CD4-positive, alpha-beta T cell treated with Interleukin-1 beta for 1 hour (primary cell): ENCODE measurements around the gene RGMA.

Source experiments
- DNase-seq, 2 donors: peaks; one replicate each; pipeline ENCODE4 v3.0.0-alpha.2; 2020 to 2022

RGMA gene

GRCh38 chr15:93088981-93089726, at the start of gene RGMA:
Gene RGMA (minus strand): TSS chr15:93089211. CDS start chr15:93088932, 279 bp downstream.
- DNase-seq = no peak

DNA sequence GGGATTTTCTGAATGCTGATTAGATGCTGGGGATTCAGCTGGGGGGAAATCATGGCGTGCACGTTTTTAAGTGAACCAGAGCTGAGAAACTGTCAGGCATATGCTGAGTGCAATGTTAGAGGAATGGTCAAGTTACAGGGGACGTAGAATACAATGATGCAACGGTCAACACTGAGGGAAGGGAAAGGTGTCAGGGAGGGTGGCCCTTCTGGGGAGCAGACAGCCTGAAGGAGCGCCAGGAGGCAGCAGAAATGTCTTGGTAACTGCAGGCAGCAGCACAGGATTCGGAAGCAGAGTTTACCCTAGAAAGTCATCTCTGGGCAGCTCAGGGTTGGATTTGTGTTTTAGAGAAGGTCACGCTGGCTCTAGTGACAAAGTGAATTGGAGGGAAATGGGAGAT, 47.6 kb upstream of the RGMA start:
- no peak for DNase-seq

DNA sequence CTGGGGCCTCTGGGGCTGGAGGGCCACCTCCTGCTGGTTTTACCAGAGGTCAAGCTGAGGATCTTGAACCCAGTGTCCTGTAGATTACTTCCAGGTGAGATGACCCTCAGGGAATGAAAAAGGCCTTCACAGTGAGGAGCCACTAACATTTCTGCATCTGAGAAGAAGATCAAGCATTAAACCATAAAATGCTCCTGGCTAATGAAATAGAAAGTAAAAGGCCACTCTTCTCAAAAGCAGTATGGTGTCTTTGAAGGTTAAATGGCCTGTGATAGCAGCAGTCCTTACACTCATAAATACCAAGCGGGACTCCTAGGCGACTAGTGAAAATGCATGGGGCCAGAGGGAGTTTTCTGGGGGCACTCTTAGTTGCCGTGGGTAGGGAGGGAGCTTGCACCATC, 47.0 kb upstream of the RGMA start:
- no peak for DNase-seq

- DNase-seq = no peak
These were observed 46.4 kb upstream of the RGMA start for GRCh38 chr15:93135459-93135858.

GRCh38 chr15:93131485-93132095, 42.6 kb upstream of the RGMA start:
- DNase-seq = no peak

GRCh38 chr15:93129702-93130488, 40.9 kb upstream of the RGMA start:
- DNase-seq = no peak

GRCh38 chr15:93127286-93127685, 38.3 kb upstream of the RGMA start:
- DNase-seq = no peak

- no peak for DNase-seq
These were observed 37.6 kb upstream of the RGMA start for GRCh38 chr15:93126599-93126998.

GRCh38 chr15:93126148-93126547, 37.1 kb upstream of the RGMA start:
- DNase-seq = no peak

DNA sequence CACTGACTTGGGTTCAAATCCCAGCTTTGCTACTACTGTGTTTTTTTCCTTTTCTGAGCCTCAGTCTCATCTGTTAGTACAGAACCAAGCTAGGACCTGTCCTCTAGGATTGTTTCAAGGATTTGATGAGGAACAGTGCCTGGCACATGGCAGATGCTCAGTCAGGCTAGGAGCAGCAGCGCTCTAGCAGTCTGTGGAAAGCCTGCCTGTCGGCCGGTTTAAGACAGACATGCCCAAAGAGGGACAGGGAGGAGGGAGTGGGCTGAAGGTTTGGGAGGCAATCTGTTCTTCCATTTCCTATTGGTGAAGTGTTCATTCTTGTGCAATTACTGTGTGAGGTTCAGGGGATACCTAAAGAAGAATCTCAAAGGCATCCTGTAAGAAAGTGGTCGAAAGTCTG, 35.1 kb upstream of the RGMA start:
- DNase-seq = no peak

GRCh38 chr15:93121973-93122910, 33.2 kb upstream of the RGMA start:
- DNase-seq = no peak

GRCh38 chr15:93121107-93121506, 32.1 kb upstream of the RGMA start:
- DNase-seq = no peak

DNA sequence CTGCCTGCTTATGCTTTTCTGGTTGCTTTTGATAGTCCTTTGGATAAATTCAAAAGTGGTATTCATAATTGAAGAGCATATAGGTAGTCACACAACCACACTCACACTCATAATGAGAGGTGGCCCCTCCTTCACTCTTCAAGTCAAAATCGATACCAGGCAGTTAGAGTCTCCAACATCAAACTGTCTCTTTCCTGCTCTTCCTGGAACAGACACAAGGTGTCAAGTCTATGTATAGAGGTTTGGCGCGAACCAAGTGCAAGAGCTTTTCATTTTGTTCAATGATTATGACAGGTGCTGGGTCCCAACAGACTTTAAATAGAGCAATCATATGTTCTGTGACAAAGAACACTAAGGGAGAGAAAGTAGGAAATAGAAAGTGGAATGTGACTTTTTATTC, 29.9 kb upstream of the RGMA start:
- no peak for DNase-seq

DNA sequence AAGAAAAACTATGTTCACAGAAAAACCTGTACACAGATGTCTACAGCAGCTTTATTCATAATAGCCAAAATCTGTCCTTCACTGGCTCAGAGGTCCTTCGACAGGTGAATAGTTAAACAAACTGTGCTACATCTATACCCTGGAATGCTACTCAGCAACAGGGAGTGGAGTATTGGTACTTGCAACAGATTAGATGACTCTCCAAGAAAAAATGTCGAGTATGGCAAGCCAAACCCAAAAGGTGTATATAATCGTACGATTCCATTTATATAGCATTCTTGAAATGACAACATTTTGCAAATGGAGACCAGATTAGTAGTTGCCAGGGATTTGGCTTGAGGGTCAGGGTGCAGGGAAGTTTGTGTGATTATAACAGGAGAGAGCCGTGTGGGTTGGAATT, 22.4 kb upstream of the RGMA start:
- DNase-seq = no peak

- no peak for DNase-seq
These were observed 21.6 kb upstream of the RGMA start for GRCh38 chr15:93110502-93111040.

DNA sequence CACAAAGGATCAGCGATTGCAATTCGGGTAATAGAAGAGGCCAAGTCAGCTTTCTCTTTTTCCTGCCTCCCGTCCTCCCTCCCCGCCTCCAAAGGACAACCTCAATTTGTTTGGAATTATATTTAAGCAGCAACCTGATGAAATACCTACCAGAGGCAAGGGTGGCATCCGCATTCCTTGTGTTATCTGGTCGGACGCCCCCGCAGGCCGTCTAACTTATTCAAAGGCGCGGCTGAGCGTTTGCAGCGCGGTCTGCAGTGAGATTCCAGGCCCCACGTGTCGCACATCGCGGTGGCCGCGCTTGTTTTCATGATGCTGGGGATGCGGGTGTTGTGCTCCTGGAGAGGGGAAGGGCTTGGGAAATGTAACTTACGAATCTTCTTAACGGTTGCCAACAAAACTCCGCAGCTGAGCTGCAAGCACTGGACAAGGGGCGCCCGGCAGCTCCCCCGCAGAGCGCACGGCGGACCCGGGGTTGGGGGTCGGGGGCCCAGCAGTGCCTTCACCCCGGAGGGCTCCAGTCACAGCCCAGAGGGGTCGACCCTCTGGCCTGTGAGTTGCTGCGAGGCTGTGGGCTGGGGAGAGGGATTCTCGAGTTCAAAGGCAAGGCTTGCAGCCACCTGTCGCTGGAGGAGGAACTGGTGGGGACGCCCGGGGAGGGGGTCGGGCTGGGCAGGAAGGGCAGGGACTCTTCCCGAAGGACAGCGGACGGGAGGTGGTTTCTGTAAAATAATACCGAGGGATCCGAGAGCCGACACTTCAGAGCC, 20.5 kb upstream of the RGMA start:
- no peak for DNase-seq

GRCh38 chr15:93107646-93108045, 18.6 kb upstream of the RGMA start:
- no peak for DNase-seq

- no peak for DNase-seq
These were observed 16.5 kb upstream of the RGMA start for GRCh38 chr15:93105485-93105884.

- DNase-seq = no peak
These were observed 14.8 kb upstream of the RGMA start for GRCh38 chr15:93103823-93104222.

GRCh38 chr15:93102211-93102610, 13.2 kb upstream of the RGMA start:
- no peak for DNase-seq

- DNase-seq = no peak
These were observed 4.8 kb upstream of the RGMA start for GRCh38 chr15:93093765-93094164.

GRCh38 chr15:93091465-93091864, 2.5 kb upstream of the RGMA start:
- DNase-seq = no peak
